Measurements from ENCODE around the gene GLMN. TPM values are rescaled to one million over a fixed set of nuclear protein-coding genes. Genes with fewer than 3 reads are reported as not detected.

The GLMN gene, protein sequence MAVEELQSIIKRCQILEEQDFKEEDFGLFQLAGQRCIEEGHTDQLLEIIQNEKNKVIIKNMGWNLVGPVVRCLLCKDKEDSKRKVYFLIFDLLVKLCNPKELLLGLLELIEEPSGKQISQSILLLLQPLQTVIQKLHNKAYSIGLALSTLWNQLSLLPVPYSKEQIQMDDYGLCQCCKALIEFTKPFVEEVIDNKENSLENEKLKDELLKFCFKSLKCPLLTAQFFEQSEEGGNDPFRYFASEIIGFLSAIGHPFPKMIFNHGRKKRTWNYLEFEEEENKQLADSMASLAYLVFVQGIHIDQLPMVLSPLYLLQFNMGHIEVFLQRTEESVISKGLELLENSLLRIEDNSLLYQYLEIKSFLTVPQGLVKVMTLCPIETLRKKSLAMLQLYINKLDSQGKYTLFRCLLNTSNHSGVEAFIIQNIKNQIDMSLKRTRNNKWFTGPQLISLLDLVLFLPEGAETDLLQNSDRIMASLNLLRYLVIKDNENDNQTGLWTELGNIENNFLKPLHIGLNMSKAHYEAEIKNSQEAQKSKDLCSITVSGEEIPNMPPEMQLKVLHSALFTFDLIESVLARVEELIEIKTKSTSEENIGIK
- 2.3 and 3.6 TPM in 2 replicates for polyA plus RNA-seq (2012; rRNA removed)
- 3.5 and 4.3 TPM in 2 replicates for polyA plus RNA-seq (2012; cell fraction: cytosol; rRNA removed)
- polyA plus RNA-seq (2012; cell fraction: nucleus; rRNA removed): 4.2 and 8.9 TPM in 2 replicates

DNA sequence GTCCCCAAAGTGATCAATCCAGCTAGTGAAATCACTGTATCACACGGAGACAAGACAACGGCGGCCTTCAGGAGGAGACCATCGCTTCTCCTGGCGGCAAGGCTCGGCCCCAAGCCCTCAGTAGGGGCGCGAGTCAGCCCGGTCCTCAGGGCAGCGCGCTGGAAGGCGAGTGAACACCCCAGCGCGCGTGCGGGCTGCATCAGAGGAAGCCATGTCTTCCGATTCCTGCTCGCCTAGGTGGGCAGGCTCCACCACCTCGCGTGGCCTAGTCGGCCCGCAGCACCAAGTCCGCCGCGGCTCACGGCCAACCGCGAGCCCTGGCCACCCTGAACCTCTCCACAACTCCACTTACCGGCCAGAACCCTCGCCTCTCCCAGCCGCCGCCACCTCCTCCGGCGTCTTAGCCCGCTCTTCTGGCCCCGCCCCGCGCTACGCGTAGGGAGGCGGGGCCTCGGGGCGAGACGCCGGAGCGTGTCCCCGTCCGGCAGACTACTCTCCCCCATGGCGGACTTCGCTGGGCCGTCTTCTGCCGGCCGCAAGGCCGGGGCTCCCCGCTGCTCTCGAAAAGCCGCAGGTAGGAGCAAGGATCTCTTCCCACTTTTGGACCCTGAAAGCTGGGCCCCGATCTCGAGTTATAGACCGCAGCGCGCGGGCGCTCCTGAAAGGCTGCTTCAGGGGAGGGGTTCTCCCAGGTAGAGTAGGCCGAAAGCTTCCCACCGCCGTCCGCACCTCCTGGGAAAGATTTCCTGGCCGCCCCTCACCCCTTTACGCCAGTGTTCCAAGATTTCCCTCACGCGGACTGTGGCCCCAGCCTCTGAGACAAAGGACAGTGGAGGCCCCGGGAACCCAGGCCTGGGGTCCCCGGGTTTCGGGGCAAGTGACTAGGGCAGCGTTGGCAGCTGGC is at the start of gene GLMN, which contains the start of gene RPAP2:
Gene GLMN, minus strand, starts transcription at position 415 of the 904 bp plus-strand sequence. CDS start 988 bp downstream, outside the sequence.
Gene RPAP2, plus strand, starts transcription at position 487 of the 904 bp plus-strand sequence. Its CDS starts 15 bp downstream, at position 502.
- H4K20me1 ChIP-seq (ENCODE audit: insufficient read depth): no peaks in the 10 kb centered on the region
- peak; percentile 92 for DNase-seq
- peak within 1 kb of the TSS; percentile 89 for H3K4me2 ChIP-seq
- peaks cover 28 to 38% of the 10 kb centered on the region in 2 experiments for H3K36me3 ChIP-seq (replicated peaks in 1 of 2; ENCODE audit: control insufficient read depth in 1 of 2, insufficient read depth in 2 of 2, low read length in 1 of 2)
- ChIA-PET POLR2A (interaction anchor here (0.7 kb wide), 1 partner anchor 182 kb away, joined by 3 read pairs; no protein-coding TSS in a partner anchor), CTCF (interaction anchor here (0.7 to 3.2 kb wide), 5 partner anchors 12 to 308 kb away, joined by 3 to 21 read pairs (median 7); no protein-coding TSS in a partner anchor)
- peak within 1 kb of the TSS; percentile 87 for H3K9ac ChIP-seq
- H3K27me3 ChIP-seq (ENCODE audit: insufficient read depth): no peaks in the 10 kb centered on the region
- H3K79me2 ChIP-seq (ENCODE audit: insufficient read depth): peaks cover 31% of the 10 kb centered on the region
- under 1% methylated on average over 31 of the region's 76 CpGs for WGBS (ENCODE audit: low lambda C conversion rate)
- H3K4me1 ChIP-seq (ENCODE audit: control insufficient read depth in 1 of 2, insufficient read depth in 2 of 2, low read depth in 1 of 2, low read length in 1 of 2): peaks cover 4 to 8% of the 10 kb centered on the region in 2 experiments; a peak in 2 of 4 replicates
- H3K9me3 ChIP-seq: no peaks in the 10 kb centered on the region
- no peaks in the 10 kb centered on the region for H3K9me2 ChIP-seq
- H2AFZ ChIP-seq (ENCODE audit: low read depth): peak within 1 kb of the TSS; percentile 97
- H3F3A ChIP-seq (replicated peaks; ENCODE audit: insufficient read depth): peaks cover 7% of the 10 kb centered on the region
- peak within 1 kb of the TSS; percentile 92 to 94 for H3K4me3 ChIP-seq (ENCODE audit: low read depth in 2 of 2, low read length in 1 of 2)
- peak within 1 kb of the TSS; percentile 88 to 97 for H3K27ac ChIP-seq (ENCODE audit: low read depth in 2 of 2, low read length in 1 of 2)
- no peak for TF ChIP-seq TCF12 (IDR thresholded peaks at IDR 0.05)
- no peak for TF ChIP-seq SMC3 (IDR thresholded peaks at IDR 0.05; ENCODE audit: low read depth, low read length)
- TF ChIP-seq, protein P1, sequence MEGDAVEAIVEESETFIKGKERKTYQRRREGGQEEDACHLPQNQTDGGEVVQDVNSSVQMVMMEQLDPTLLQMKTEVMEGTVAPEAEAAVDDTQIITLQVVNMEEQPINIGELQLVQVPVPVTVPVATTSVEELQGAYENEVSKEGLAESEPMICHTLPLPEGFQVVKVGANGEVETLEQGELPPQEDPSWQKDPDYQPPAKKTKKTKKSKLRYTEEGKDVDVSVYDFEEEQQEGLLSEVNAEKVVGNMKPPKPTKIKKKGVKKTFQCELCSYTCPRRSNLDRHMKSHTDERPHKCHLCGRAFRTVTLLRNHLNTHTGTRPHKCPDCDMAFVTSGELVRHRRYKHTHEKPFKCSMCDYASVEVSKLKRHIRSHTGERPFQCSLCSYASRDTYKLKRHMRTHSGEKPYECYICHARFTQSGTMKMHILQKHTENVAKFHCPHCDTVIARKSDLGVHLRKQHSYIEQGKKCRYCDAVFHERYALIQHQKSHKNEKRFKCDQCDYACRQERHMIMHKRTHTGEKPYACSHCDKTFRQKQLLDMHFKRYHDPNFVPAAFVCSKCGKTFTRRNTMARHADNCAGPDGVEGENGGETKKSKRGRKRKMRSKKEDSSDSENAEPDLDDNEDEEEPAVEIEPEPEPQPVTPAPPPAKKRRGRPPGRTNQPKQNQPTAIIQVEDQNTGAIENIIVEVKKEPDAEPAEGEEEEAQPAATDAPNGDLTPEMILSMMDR (IDR thresholded peaks at IDR 0.05): 0 out of 2 replicates have a peak, but pooled peaks have one; percentile 19
- TF ChIP-seq GABPA (IDR thresholded peaks at IDR 0.05; ENCODE audit: low read depth): no peak
- no peak for TF ChIP-seq FOSL2 (IDR thresholded peaks at IDR 0.05; ENCODE audit: borderline replicate concordance, low read depth)
- no peak for TF ChIP-seq NFIC (IDR thresholded peaks at IDR 0.05; ENCODE audit: borderline replicate concordance)
- no peak for TF ChIP-seq RFX5 (IDR thresholded peaks at IDR 0.05; ENCODE audit: low read length)
- peak; percentile 89 for TF ChIP-seq TAF1 (IDR thresholded peaks at IDR 0.05; ENCODE audit: borderline replicate concordance, low read depth, low read length)
- peak; percentile 77 for TF ChIP-seq MXI1 (IDR thresholded peaks at IDR 0.05; ENCODE audit: low read depth, low read length)
- no peak for TF ChIP-seq TEAD4 (IDR thresholded peaks at IDR 0.05; ENCODE audit: borderline replicate concordance, insufficient read depth)
- no peak for TF ChIP-seq CHD2 (IDR thresholded peaks at IDR 0.05; ENCODE audit: low read length, partially characterized antibody)
- TF ChIP-seq, protein P2, sequence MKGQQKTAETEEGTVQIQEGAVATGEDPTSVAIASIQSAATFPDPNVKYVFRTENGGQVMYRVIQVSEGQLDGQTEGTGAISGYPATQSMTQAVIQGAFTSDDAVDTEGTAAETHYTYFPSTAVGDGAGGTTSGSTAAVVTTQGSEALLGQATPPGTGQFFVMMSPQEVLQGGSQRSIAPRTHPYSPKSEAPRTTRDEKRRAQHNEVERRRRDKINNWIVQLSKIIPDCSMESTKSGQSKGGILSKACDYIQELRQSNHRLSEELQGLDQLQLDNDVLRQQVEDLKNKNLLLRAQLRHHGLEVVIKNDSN (IDR thresholded peaks at IDR 0.05; ENCODE audit: borderline replicate concordance, low read depth): no peak
- TF ChIP-seq, protein P3, sequence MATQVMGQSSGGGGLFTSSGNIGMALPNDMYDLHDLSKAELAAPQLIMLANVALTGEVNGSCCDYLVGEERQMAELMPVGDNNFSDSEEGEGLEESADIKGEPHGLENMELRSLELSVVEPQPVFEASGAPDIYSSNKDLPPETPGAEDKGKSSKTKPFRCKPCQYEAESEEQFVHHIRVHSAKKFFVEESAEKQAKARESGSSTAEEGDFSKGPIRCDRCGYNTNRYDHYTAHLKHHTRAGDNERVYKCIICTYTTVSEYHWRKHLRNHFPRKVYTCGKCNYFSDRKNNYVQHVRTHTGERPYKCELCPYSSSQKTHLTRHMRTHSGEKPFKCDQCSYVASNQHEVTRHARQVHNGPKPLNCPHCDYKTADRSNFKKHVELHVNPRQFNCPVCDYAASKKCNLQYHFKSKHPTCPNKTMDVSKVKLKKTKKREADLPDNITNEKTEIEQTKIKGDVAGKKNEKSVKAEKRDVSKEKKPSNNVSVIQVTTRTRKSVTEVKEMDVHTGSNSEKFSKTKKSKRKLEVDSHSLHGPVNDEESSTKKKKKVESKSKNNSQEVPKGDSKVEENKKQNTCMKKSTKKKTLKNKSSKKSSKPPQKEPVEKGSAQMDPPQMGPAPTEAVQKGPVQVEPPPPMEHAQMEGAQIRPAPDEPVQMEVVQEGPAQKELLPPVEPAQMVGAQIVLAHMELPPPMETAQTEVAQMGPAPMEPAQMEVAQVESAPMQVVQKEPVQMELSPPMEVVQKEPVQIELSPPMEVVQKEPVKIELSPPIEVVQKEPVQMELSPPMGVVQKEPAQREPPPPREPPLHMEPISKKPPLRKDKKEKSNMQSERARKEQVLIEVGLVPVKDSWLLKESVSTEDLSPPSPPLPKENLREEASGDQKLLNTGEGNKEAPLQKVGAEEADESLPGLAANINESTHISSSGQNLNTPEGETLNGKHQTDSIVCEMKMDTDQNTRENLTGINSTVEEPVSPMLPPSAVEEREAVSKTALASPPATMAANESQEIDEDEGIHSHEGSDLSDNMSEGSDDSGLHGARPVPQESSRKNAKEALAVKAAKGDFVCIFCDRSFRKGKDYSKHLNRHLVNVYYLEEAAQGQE (IDR thresholded peaks at IDR 0.05; ENCODE audit: low read depth, low read length): peak; percentile 24; the same call in 1 of the 2 replicates
- TF ChIP-seq, protein P4, sequence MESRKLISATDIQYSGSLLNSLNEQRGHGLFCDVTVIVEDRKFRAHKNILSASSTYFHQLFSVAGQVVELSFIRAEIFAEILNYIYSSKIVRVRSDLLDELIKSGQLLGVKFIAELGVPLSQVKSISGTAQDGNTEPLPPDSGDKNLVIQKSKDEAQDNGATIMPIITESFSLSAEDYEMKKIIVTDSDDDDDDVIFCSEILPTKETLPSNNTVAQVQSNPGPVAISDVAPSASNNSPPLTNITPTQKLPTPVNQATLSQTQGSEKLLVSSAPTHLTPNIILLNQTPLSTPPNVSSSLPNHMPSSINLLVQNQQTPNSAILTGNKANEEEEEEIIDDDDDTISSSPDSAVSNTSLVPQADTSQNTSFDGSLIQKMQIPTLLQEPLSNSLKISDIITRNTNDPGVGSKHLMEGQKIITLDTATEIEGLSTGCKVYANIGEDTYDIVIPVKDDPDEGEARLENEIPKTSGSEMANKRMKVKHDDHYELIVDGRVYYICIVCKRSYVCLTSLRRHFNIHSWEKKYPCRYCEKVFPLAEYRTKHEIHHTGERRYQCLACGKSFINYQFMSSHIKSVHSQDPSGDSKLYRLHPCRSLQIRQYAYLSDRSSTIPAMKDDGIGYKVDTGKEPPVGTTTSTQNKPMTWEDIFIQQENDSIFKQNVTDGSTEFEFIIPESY (IDR thresholded peaks at IDR 0.05; ENCODE audit: borderline replicate concordance, low read depth): no peak
- no peak for TF ChIP-seq RAD21 (IDR thresholded peaks at IDR 0.05; ENCODE audit: low read length)
- TF ChIP-seq EZH2phosphoT487 (IDR thresholded peaks at IDR 0.05; ENCODE audit: borderline replicate concordance, low read depth): no peak
- no peak for TF ChIP-seq EP300 (IDR thresholded peaks at IDR 0.05; ENCODE audit: borderline replicate concordance in 1 of 2, low read depth in 1 of 2, low read length in 1 of 2)
- no peak for TF ChIP-seq RCOR1 (IDR thresholded peaks at IDR 0.05; ENCODE audit: low read length)
- no peak for TF ChIP-seq ELF1 (IDR thresholded peaks at IDR 0.05)

All from SK-N-SH (cell line).